GM19240 (cell line): ENCODE results near the gene MEP1A.
"Not testable (repeated sequence)": the region's sequence is repeated elsewhere in the genome, so short reads cannot be mapped to it uniquely, and the experiment has no call there.

ENCODE experiments used
- DNase-seq: peaks from one replicate; pipeline ENCODE4 v3.0.0; 2011; ENCODE audit warnings: low spot score; ENCODE audit not compliant: insufficient read length

Gene MEP1A

DNA sequence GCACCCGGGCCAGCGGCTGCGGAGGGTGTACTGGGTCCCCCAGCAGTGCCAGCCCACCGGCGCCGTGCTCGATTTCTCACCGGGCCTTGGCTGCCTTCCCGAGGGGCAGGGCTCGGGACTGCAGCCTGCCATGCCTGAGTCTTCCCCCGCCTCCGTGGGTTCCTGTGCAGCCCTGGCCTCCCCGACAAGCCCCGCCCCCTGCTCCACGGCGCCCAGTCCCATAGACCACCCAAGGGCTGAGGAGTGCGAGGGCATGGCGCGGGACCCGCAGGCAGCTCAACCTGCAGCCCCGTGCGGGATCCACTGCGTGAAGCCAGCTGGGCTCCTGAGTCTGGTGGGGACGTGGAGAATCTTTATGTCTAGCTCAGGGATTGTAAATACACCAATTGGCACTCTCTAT, 18.5 kb upstream of the MEP1A start:
- not testable (repeated sequence) for DNase-seq

DNA sequence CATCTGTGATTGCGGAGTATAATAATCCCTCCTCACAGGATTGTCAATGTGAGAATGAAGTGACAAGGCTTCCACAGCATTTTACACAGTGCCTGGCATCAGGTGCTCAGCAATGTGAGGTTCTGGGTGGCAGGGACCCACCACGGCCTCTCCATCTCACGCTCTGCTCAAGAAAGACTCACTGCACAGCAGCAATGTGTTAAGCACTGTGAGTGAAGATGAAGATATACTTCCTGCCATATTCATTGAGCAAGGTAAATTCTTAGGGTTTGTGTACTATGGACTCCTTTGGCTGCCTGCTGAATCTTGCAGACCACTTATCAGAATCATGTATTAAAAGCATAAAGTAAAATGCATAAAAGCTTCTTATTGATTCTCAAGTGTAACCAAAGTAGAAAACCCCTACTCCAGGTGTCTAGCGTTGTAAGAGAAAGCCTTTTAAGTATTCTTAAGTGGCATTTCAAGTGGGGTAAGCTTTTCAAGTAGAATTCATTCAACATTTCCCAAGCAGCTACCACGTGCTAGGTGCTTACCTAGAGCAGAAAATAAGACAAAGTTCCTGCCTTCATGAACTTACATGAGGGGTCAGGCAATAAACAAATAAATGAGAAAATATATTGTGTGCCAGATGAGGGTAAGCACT, 17.0 kb upstream of the MEP1A start:
- DNase-seq: no peak

GRCh38 chr6:46777476-46778346, 15.5 kb upstream of the MEP1A start:
- DNase-seq: no peak

GRCh38 chr6:46781478-46782378, 11.5 kb upstream of the MEP1A start:
- DNase-seq: no peak

DNA sequence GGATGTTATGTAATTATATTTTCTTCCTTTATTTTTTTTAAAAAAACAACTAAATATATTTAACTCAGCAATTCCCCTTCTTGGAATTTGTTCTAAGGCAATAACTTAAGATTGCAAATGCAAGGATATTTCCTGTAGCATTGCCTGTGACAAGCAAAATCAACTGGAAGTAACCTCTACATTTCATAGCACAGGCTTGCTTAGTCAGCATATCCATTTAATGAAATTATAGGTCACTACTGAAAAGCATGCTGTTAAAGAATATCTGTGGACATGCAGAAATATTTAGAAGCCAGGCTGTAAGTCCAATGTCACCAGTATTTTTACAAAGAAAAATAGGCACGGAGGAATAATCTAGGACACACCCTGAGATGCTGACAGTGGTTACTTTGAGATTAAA, 8.7 kb upstream of the MEP1A start:
- DNase-seq: no peak

DNA sequence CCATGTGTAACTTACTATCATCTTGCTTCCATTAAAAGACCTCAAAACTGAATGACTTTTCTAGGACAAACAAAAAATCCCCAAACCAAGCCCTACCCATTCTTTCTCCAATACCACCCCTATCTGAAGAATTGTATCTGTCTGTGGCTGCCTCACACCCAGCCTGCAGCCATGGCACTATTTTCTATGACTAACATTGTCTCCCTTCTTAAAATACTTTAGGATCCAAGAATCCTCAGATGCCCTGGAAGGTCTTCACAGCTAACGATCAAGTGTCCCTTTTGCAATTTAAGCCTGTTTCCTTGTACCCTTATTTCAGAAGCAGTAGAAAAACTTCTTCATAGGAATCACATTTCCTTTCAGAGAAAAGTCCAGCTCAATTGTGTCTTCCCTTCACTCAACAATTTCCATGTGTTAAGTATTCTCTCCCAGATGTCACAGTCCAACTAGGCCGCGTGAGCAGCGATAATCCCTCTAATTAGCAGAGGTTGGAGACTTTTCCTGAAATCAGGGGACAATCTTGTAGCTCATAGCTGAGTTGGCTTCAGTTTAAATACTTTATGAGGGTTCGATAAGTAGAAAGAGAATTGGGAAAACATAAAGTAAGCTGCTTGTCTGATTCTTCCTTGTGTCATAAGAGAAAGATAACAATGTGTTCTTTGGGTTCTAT, 5.2 kb upstream of the MEP1A start:
- DNase-seq: no peak

- DNase-seq: no peak
Observed at GRCh38 chr6:46788791-46789190, 4.4 kb upstream of the MEP1A start.

DNA sequence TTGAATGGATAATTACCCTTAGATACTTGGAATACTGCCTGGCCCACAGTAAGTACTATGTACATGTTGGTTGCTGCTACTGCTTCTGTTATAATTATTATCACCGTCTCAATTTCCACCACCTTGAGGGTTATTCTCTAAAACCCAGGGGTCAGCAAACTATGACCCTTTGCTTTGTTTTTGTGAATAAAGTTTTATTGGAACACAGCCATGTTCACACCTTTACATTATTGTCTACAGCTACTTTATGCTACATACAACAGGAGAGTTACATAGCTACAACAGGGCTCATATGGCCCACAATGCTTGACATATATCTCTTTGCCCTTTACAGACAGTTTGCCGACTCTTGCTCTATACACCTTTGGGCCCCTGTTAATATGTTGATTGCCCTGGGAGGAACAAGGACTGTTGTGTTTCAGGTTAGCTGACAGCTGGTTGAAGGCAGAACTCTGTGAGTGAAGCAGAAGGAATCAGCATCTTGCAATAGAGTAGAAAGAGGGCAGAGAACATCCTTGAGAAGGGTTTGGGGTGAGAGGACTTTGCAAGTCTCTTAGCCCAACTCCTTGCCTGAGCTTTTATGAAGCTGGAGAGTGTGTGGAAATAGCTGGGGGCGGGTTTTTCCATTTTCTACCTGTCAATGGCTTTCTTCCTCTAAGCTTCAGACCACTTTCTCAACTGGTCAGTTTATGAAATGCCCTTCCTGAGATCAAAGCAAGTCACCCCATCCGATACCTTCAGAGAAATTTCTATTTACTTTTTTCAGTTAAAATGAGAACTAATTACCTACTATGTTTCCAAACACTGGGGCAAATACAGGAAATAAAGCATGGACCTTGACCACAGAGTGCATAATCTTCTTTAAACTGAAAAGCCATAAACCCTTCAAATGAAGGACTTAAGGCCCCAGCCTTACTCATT, 3.5 kb upstream of the MEP1A start:
- no peak for DNase-seq

DNA sequence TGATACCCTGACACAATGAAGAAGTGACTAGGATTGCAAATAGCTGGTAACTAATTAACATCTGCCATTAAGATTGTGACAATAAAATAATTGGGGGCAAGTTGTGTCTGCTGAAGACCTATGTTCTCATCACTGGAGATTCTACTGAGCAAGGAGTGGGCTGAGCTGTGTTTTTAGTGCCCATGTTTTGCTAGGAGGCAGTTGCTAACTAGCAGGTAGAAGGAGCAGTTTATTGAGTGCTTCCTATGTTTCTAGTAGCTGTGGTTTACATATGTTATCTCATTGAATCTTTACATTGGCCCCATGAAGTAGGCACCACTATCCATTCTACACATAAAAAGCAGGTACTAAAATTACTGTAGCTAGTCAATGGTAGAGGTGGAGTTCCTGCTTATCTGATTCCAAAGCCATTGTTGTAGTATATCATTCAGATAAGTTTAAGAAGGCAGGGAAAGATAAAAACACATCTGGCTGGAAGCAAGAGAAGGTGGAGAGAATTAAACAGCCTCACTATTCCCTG, 2.8 kb upstream of the MEP1A start:
- DNase-seq: no peak

DNA sequence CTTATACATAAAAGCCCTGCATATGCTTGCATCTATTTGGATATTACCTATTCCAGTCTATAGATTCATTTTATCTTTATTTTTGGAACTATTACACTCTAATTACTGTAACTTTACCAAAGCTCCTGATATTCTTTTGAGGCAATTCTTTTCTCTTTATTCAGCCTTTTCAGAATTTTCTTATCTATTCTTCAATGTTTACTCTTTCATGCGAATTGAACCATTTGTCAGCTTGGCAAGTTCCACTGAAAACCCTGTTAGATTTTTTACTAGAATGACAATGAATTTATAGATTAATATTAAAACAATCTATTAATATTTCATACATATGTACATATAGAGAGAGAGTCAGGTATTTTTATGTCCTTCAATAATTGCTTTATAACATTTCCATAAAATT, 554 bp upstream of the MEP1A start:
- no peak for DNase-seq

GRCh38 chr6:46794068-46794467, 879 bp downstream of the MEP1A start:
- DNase-seq: no peak

- DNase-seq: no peak
Observed at GRCh38 chr6:46795816-46796215, 2.6 kb downstream of the MEP1A start.

DNA sequence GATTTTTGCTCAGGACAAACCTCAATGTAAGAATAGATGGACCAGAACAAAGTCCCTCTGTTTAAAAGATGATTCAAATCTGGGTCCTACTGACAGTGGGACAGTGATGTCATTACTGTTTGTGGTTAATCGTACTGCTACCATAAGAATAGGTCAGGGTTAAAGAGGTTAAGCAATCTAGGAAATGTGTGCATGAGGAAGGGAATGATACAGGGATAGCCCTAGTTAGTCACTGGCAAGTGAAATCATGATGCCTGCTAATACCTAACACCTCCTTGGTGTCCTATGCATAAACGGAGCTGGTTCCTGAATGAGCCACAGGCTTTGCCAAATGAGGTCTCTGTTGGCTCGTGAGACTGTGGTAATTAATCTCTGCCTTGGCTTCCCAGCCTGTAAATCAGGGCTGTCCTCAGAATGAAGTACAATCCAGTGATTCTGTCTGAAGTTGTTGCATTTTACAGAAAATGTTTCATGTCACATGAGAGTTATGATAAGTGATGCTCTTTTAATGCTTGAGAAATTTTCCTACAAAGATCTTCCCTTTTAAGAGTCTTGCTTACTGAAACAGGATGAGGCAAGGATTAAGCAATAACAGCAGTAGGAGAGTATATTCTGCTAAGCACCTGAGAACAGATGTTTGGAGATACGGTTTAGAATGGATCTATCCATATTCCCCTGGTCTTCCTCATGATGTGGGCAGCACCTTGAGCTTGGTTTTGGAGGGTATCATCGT, 3.8 kb downstream of the MEP1A start:
- no peak for DNase-seq

DNA sequence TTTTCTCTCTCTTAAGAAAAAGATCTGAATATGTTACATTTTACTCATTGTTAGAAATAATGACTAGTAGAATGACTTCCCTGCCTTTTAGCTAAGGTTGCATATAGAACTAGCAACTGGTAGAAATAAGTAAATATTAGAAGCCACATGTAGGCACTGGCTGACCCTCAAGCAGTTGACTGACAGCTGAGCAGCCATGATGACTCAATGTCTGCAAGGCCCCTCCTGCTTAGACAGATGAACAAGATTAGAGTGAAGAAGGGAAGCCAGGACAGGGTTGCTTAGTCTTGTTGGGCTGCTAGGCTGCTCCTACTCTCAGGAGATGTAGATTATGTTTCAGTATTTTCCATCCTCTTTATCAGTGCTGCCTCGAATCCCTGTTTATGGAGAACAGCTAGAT, 6.5 kb downstream of the MEP1A start:
- DNase-seq: no peak

DNA sequence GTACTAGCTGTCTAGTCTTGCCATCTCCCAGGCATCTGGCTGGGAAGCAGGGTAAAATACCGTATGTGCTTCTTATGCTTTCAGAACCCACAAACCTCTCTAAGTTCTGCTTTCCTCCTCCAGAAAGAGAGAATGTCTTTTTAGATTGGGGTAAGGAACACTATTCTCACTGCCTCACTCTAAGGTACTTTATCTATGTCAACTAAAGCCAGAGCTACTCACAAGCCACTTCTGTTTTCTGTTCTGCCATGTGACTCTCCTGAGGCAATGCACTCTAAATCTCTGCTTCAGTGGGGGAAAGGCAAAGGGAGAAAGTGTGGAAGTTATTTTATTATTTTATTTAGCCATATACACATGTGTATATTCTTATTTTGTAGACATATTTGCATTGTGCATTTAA, 15.6 kb downstream of the MEP1A start:
- no peak for DNase-seq

GRCh38 chr6:46815130-46815529, 21.9 kb downstream of the MEP1A start:
- no peak for DNase-seq

DNA sequence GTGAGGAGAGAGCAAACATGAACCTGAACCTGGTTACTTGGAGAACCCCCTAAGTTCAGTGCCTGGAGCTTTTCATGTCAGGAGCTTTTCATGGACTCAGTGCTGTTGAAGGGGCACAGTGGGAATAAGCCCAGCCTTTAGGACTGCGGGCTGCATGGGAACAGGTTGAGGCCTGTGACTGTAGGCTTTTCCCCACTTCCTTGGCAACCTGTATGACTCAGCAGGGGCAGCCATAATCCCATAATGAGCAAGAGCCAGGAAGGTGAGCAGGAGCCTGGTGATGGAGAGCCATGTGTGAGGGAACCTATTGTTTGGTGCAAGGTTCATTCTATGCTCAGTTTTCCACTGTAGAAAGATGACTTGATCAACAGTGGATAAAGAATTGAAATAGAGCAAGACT, 23.4 kb downstream of the MEP1A start:
- DNase-seq: no peak

GRCh38 chr6:46819561-46819960, 26.4 kb downstream of the MEP1A start:
- no peak for DNase-seq

- no peak for DNase-seq
Observed at GRCh38 chr6:46821458-46821881, 28.3 kb downstream of the MEP1A start.
